Upper lobe of left lung (tissue), 4 donors: Measurements from ENCODE around the gene HIRIP3.

Experiments
- EP300 ChIP-seq, 4 donors: sonication (generic); formaldehyde crosslinking; IDR thresholded peaks; one replicate each; pipeline ENCODE4 v1.5.1; 2017; ENCODE audit warnings: antibody characterized with exemption in 4 of 4, control low read depth in 2 of 4
- POLR2A ChIP-seq, 4 donors: fragments of 450-650 bp; IDR thresholded peaks; one replicate each; pipeline ENCODE4 v1.5.1; 2016 to 2017; ENCODE audit warnings: antibody characterized with exemption in 4 of 4, mild to moderate bottlenecking in 2 of 4
- POLR2AphosphoS5 ChIP-seq, 2 donors: sonication (generic); formaldehyde crosslinking; IDR thresholded peaks; one replicate each; pipeline ENCODE4 v1.5.1; 2017; ENCODE audit warnings: antibody characterized with exemption in 2 of 2
- TF ChIP-seq, protein P1 (sequence below), 6 experiments: fragments of 450-650 bp in 4 of 6; fragments of 200-600 bp in 2 of 6; sonication (generic) in 2 of 6; IDR thresholded peaks; one replicate each; pipeline ENCODE4 v1.5.1; 2016 to 2019; ENCODE audit warnings: antibody characterized with exemption in 6 of 6

DNA sequence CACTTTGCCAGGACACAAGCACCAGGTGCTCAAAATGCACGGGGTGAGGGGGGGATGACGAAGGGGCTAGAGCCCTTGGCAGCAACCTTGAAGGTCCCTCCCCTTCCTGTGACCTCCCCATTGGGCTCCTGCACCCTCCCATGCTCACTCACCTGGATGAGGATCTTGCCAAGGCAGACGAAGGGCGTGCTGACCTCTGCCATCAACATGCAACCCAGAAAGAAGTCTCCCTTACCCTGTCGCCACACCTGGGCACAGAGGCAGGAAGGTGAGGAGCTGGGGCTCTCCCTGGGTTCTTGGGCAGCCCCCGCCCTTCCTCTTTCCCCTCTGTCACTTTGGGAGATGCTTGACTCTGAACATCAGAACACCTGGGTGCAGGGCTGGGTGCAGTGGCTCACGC is 30.2 kb upstream of the HIRIP3 start:
- TF ChIP-seq POLR2AphosphoS5 (IDR thresholded peaks at IDR 0.05) (no peak), POLR2A (IDR thresholded peaks at IDR 0.05) (no peak), EP300 (IDR thresholded peaks at IDR 0.05) (no peak)
- TF ChIP-seq, protein P1, sequence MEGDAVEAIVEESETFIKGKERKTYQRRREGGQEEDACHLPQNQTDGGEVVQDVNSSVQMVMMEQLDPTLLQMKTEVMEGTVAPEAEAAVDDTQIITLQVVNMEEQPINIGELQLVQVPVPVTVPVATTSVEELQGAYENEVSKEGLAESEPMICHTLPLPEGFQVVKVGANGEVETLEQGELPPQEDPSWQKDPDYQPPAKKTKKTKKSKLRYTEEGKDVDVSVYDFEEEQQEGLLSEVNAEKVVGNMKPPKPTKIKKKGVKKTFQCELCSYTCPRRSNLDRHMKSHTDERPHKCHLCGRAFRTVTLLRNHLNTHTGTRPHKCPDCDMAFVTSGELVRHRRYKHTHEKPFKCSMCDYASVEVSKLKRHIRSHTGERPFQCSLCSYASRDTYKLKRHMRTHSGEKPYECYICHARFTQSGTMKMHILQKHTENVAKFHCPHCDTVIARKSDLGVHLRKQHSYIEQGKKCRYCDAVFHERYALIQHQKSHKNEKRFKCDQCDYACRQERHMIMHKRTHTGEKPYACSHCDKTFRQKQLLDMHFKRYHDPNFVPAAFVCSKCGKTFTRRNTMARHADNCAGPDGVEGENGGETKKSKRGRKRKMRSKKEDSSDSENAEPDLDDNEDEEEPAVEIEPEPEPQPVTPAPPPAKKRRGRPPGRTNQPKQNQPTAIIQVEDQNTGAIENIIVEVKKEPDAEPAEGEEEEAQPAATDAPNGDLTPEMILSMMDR (IDR thresholded peaks at IDR 0.05): no peak
